WTC11 (cell line): Measurements from ENCODE around the gene HS2ST1. TPM values are rescaled to one million over a fixed set of nuclear protein-coding genes. Genes with fewer than 3 reads are reported as not detected.

Source experiments
- ATAC-seq: fragments of 200-7000 bp; cut with Tn5 transposase; 2 replicates; pipeline ENCODE4 v1.10.0; 2021; ENCODE audit warnings: mild to moderate bottlenecking, moderate library complexity
- CTCF ChIA-PET: fragments of 300-600 bp; sonication (Branson Sonifier 250); formaldehyde crosslinking; loops from one replicate; lab custom pipeline; 2021; ENCODE audit warnings: antibody characterized with exemption; lab: Charles Lee
- POLR2A ChIA-PET: fragments of 350-600 bp; sonication (Branson Sonifier 250); formaldehyde crosslinking; loops from one replicate; lab custom pipeline; 2021; ENCODE audit warnings: antibody characterized with exemption; lab: Charles Lee
- DNase-seq: peaks from one replicate; pipeline ENCODE4 v3.0.0; 2021; ENCODE audit warnings: low spot score
- H3K27ac Mint-ChIP-seq: 2 replicates; pipeline ENCODE4 v1.8.0; 2021; ENCODE audit warnings: mixed read lengths
- H3K27me3 Mint-ChIP-seq: 2 replicates; pipeline ENCODE4 v1.8.0; 2021; ENCODE audit warnings: low read depth, mild to moderate bottlenecking, moderate library complexity, mixed read lengths
- H3K36me3 Mint-ChIP-seq: 2 replicates; pipeline ENCODE4 v1.8.0; 2021; ENCODE audit warnings: mixed read lengths
- H3K4me1 Mint-ChIP-seq: 2 replicates; pipeline ENCODE4 v1.8.0; 2022; ENCODE audit warnings: mixed read lengths
- H3K4me3 Mint-ChIP-seq: 2 replicates; pipeline ENCODE4 v1.8.0; 2021; ENCODE audit warnings: mild to moderate bottlenecking, moderate library complexity, mixed read lengths
- H3K9me3 Mint-ChIP-seq: 2 replicates; pipeline ENCODE4 v1.8.0; 2021; ENCODE audit warnings: mixed read lengths
- ATF1 ChIP-seq: sonication (generic); formaldehyde crosslinking; IDR thresholded peaks from 2 replicates; pipeline ENCODE4 v1.8.1; 2023; ENCODE audit warnings: mild to moderate bottlenecking, moderate library complexity, missing genetic modification reagents
- ATF3 ChIP-seq: sonication (generic); formaldehyde crosslinking; conservative IDR thresholded peaks from 2 replicates; pipeline ENCODE4 v1.8.1; 2022; ENCODE audit warnings: mild to moderate bottlenecking, missing genetic modification reagents
- ATF6 ChIP-seq: sonication (generic); formaldehyde crosslinking; IDR thresholded peaks from 2 replicates; pipeline ENCODE4 v1.8.1; 2023; ENCODE audit warnings: mild to moderate bottlenecking, missing genetic modification reagents
- CREM ChIP-seq: sonication (generic); formaldehyde crosslinking; IDR thresholded peaks from 2 replicates; pipeline ENCODE4 v1.8.1; 2022; ENCODE audit warnings: mild to moderate bottlenecking, missing genetic modification reagents, moderate library complexity
- E2F5 ChIP-seq: sonication (generic); formaldehyde crosslinking; IDR thresholded peaks from 2 replicates; pipeline ENCODE4 v1.8.1; 2022; ENCODE audit warnings: mild to moderate bottlenecking, moderate library complexity, missing genetic modification reagents
- FOXP4 ChIP-seq: sonication (generic); formaldehyde crosslinking; IDR thresholded peaks from 2 replicates; pipeline ENCODE4 v1.8.0; 2022; ENCODE audit warnings: mild to moderate bottlenecking, missing genetic modification reagents
- GRHL2 ChIP-seq: fragments of 250-450 bp; sonication (Bioruptor Pico); IDR thresholded peaks from 2 replicates; pipeline ENCODE4 v1.8.0; 2022; ENCODE audit warnings: mild to moderate bottlenecking, moderate library complexity; ENCODE audit not compliant: insufficient replicate concordance, severe bottlenecking
- HMGXB4 ChIP-seq: sonication (generic); formaldehyde crosslinking; IDR thresholded peaks from 2 replicates; pipeline ENCODE4 v1.8.1; 2023; ENCODE audit warnings: mild to moderate bottlenecking, moderate library complexity, missing genetic modification reagents
- NFYB ChIP-seq: sonication (generic); formaldehyde crosslinking; conservative IDR thresholded peaks from 2 replicates; pipeline ENCODE4 v1.8.0; 2022; ENCODE audit warnings: low read depth, missing genetic modification reagents
- PREB ChIP-seq: sonication (generic); formaldehyde crosslinking; IDR thresholded peaks from 2 replicates; pipeline ENCODE4 v1.8.1; 2022; ENCODE audit warnings: mild to moderate bottlenecking, missing genetic modification reagents, moderate library complexity, borderline replicate concordance
- STAT6 ChIP-seq: sonication (generic); formaldehyde crosslinking; conservative IDR thresholded peaks from 2 replicates; pipeline ENCODE4 v1.8.1; 2023; ENCODE audit warnings: mild to moderate bottlenecking, low read depth, missing genetic modification reagents, moderate library complexity
- USF2 ChIP-seq: sonication (generic); formaldehyde crosslinking; IDR thresholded peaks from 2 replicates; pipeline ENCODE4 v1.8.1; 2023; ENCODE audit warnings: mild to moderate bottlenecking, missing genetic modification reagents, moderate library complexity
- ZNF423 ChIP-seq: fragments of 250-450 bp; sonication (Bioruptor Pico); IDR thresholded peaks from 2 replicates; pipeline ENCODE4 v2.1.2; 2022; ENCODE audit warnings: mild to moderate bottlenecking, moderate library complexity
- ZNF671 ChIP-seq: fragments of 250-450 bp; sonication (Bioruptor Pico); IDR thresholded peaks from 2 replicates; pipeline ENCODE4 v1.8.0; 2021; ENCODE audit warnings: mild to moderate bottlenecking
- total RNA-seq: library from RNA; stranded (reverse); gene quantifications from 3 replicates; pipeline ENCODE4 v1.2.3, GENCODE V29; 2021

Gene HS2ST1
- total RNA-seq, 1 experiment from 2014 or later, result 24.7 TPM

- ChIA-PET CTCF (no interaction called here), POLR2A (no interaction called here)
- no peak overlapping the region for H3K27ac Mint-ChIP-seq
- H3K27me3 Mint-ChIP-seq, result peaks cover 16% of the 10 kb centered on the region
- peaks cover 22% of the 10 kb centered on the region for H3K4me1 Mint-ChIP-seq
- no peak overlapping the region for H3K4me3 Mint-ChIP-seq
- H3K36me3 Mint-ChIP-seq, result no peaks in the 10 kb centered on the region
- DNase-seq (no peak), ATAC-seq (no peak)
- no peaks in the 10 kb centered on the region for H3K9me3 Mint-ChIP-seq
- TF ChIP-seq PREB (CRISPR knock-in tag) (no peak), HMGXB4 (CRISPR knock-in tag) (no peak), E2F5 (CRISPR knock-in tag) (no peak), NFYB (no peak)
These were observed 222.3 kb downstream of the HS2ST1 start for GRCh38 chr1:87136607-87137341.

GRCh38 chr1:87137342-87137739, 222.9 kb downstream of the HS2ST1 start:
- H3K4me3 Mint-ChIP-seq, result no peak overlapping the region
- ATAC-seq (no peak), DNase-seq (no peak)
- H3K4me1 Mint-ChIP-seq, result peaks cover 22% of the 10 kb centered on the region
- H3K36me3 Mint-ChIP-seq, result no peaks in the 10 kb centered on the region
- TF ChIP-seq ZNF671 (no peak), CREM (no peak), GRHL2 (no peak), ZNF423 (CRISPR knock-in tag) (no peak), FOXP4 (CRISPR knock-in tag) (no peak), HMGXB4 (CRISPR knock-in tag) (no peak), ATF1 (no peak), ATF3 (CRISPR knock-in tag) (no peak), STAT6 (CRISPR knock-in tag) (no peak), ATF6 (CRISPR knock-in tag) (no peak), USF2 (CRISPR knock-in tag) (no peak)
- no peak overlapping the region for H3K27ac Mint-ChIP-seq
- POLR2A ChIA-PET, result interaction anchor here (0.6 kb wide), 1 partner anchor 1235 kb away, joined by 3 read pairs; no protein-coding TSS in a partner anchor
- peaks cover 16% of the 10 kb centered on the region for H3K27me3 Mint-ChIP-seq
- CTCF ChIA-PET, result no interaction called here
- no peaks in the 10 kb centered on the region for H3K9me3 Mint-ChIP-seq
